Measurements from ENCODE around the gene TSR1.

TSR1 gene

GRCh38 chr17:2275722-2276121 is 60.5 kb downstream of the TSR1 start:
- DNase-seq: no peak

DNA sequence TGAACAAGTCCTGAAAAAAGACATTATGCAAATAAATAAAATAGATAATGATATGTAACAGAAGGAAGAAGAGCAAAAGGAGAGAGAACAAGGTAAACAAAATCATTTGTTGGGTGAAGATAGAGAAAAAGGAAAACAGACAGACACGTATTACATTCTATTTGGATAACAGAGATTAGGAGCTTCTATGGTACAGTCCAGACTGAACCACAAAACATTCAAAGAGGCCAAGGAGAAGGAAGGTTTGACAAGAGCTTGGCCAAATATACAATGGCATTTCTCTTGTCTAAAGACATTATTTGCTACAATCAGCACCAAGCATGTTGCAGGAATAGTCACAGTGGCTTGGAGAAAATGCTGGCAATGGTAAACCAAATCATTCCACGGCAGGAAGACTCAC is 61.8 kb downstream of the TSR1 start:
- no peak for DNase-seq

Data from NCI-H82 (cell line).